ENCODE measurements around the gene SLC6A16.
"Not testable (repeated sequence)": the region's sequence is repeated elsewhere in the genome, so short reads cannot be mapped to it uniquely, and the experiment has no call there.

Gene SLC6A16

GRCh38 chr19:49344505-49345423 lies 19.8 kb upstream of the SLC6A16 start:
- no peak for FAIRE-seq

GRCh38 chr19:49343123-49343522 lies 18.1 kb upstream of the SLC6A16 start:
- no peak for FAIRE-seq

DNA sequence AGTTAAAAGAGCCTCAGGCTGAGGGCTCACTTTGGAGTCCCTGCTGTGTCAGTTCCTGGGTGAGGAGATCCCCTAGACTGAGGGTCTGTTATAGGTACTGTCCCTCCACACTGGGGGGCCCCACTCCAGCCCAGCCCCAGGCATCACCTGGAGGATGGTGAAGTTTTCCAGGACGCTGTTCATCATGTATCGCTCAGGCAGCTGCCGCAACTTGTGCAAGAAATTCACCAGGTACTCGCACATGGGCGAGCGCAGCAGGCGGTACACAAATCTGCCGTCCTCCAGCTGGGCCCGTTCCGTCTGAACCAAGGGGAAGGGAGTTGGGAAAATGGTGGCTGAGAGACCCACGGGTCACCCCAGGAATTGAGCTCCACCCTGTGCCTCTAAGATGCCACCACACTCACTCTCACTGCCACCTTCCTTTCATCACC lies 17.3 kb upstream of the SLC6A16 start:
- FAIRE-seq = no peak

- no peak for FAIRE-seq
Measured at GRCh38 chr19:49340865-49341718, 16.1 kb upstream of the SLC6A16 start.

DNA sequence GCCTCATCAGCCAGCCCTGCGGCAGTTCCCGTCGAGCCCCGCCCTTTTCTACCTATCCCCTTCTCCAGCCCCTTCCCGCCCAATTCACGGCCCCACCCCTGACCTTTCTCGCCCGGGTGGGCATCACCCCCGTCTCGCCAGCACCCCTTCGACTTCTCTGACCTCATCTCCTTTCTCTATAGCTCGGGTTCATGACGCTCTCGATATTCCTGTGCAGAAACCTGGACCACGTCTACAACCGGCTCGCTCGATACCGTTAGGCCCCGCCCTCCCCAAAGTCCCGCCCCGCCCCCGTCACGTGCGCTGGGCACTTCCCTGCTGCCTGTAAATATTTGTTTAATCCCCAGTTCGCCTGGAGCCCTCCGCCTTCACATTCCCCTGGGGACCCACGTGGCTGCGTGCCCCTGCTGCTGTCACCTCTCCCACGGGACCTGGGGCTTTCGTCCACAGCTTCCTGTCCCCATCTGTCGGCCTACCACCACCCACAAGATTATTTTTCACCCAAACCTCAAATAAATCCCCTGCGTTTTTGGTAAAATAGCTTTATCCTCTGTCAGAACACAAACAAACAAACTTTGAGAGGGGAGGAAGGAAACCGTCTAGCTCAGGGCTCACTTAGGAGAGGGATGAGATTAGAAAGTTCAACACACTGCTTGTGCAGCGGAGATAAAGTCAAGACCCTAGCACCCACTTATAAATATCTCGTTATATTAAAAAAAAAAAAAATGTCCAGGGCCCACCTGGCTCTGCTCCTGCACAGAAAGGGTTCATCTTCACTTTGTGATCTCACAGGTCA lies 15.3 kb upstream of the SLC6A16 start:
- no peak for FAIRE-seq

DNA sequence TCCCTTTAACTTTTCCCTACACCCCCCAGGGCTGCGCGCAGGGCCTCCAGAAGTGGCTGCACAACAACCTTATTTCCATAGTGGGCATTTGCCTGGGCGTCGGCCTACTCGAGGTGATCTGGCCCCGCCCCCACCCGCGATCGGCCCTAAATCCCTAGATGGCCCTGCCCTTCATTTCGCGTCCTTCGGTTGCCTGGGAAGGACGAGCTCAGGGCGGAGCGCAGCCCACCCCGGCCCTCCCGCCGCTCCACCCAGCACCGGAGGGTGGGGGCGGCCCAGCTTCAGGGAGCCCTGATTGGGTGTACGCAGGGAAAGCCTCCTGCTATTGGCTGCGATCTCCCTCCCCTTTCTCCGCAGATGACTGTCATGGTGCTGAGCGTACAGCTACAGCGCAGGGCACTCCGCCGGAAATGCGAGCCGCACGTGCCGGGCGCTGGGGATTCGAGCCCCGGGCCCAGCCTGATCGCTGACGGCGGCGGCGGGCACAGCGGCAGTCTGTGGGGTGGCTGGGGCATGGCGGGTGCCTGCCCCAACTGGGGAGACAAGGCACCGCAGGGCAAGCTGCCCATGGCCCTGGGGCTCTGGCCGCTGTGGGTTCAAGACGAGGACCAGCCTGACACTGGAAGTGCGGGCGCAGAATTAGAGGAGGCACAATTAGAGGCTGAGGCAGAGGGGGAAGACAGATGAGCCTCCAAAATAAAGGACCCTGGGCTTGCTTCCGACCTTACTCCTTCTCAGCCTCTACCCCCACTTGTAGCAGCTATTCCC lies 14.5 kb upstream of the SLC6A16 start:
- no peak for FAIRE-seq

- no peak for FAIRE-seq
Measured at GRCh38 chr19:49338691-49339300, 13.8 kb upstream of the SLC6A16 start.

- no peak for FAIRE-seq
Measured at GRCh38 chr19:49338023-49338677, 13.2 kb upstream of the SLC6A16 start.

GRCh38 chr19:49337267-49338022 lies 12.5 kb upstream of the SLC6A16 start:
- no peak for FAIRE-seq

DNA sequence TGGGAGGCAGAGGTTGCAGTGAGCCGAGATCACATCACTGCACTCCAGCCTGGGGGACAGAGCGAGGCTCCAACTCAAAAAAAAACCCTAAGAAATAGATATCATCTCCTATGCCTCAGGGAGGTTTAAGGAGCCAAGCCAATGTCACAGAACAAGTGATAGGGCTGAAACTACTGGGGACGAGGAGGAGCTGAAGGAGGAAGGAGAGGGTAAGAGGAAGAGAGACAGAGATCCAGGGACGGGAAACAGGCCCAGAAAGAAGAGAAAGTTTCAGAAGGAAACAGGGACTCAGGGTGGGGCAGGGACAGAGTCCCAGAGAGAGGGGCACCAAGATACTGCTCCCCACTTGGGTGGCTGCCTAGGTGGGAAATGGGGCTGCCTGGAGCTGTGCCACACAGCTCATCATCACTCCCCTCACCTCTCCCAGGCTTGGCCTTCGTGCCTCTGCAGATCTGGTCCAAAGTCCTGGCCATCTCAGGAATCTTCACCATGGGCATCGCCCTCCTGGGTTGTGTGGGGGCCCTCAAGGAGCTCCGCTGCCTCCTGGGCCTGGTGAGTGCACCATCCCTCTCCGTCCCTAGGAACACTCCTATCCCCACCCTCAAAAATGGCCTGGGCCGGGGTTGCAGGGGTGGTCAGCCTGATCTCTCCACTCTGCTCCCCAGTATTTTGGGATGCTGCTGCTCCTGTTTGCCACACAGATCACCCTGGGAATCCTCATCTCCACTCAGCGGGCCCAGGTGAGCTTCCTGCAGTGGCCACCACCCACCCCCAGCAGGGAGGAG lies 11.7 kb upstream of the SLC6A16 start:
- FAIRE-seq = no peak

- FAIRE-seq = no peak
Measured at GRCh38 chr19:49335784-49336481, 10.9 kb upstream of the SLC6A16 start.

GRCh38 chr19:49335071-49335783 lies 10.2 kb upstream of the SLC6A16 start, which contains the start of gene CD37:
TSS of gene CD37 (plus strand) at chr19:49335406. CDS start at chr19:49335541, 135 bp downstream.
- FAIRE-seq = no peak

GRCh38 chr19:49333811-49334288 lies 8.9 kb upstream of the SLC6A16 start:
- FAIRE-seq = no peak

DNA sequence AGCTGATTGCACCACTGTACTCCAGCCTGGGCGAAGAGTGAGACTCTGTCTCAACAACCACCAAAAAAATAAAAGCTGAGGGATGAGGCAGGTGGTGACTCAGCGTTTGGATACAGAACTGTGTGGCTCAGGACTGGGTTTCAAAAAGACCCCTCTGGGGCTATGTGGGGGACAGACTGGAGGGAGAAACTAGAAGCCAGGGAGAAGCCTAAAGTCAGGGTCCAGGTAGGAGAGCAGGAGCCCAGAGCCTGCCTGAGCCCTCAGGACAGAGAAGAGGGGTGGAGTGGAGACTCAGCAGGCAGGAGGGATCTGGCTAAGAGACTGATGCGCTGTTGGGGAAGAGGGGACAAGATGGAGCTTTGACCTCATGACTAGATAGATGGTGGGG lies 8.4 kb upstream of the SLC6A16 start:
- no peak for FAIRE-seq

- FAIRE-seq = not testable (repeated sequence)
Measured at GRCh38 chr19:49332691-49333417, 7.9 kb upstream of the SLC6A16 start.

DNA sequence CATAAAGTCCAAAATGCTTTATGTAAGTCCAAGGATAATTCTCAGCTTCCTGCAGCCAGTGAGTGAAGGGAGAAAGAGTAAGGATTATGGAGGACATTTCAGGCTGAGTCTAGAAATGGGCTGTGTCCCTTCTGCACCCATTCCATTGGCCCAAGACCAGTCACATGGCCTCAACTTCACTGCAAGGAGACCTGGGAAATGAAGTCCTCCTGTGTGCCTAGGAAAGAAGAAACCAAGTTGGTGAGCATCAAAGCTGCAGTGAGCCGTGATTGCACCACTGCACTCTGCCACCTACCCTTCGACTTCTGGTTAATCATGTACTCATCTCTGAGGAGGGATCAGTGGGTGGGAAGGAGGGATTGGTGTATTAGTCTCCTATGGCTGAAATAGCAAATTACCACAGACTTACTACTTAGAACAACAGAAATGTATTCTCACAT lies 6.6 kb upstream of the SLC6A16 start:
- no peak for FAIRE-seq

DNA sequence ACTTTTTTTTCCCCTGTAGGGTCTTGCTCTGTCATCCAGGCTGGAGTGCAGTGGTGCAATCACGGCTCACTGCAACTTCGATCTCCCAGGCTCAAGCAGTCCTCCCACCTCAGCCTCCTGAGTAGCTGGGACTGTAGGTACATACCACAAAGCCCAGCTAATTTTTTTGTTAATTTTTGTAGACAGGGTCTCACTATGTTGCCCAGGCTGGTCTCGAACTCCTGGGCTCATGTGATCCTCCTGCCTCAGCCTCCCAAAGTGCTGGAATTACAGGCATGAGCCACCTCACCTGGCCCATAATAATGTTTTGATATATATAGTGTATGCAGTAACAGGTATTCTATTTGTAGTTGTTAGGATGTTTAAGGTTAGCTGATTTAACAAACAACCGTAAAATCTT lies 6.2 kb upstream of the SLC6A16 start:
- FAIRE-seq = not testable (repeated sequence)
